H9 (cell line): ENCODE data around the gene KLHDC8A. TPM values are rescaled to one million over a fixed set of nuclear protein-coding genes. Genes with fewer than 3 reads are reported as not detected.

Source experiments
- DNase-seq: peaks from one replicate; pipeline ENCODE4 v3.0.0-alpha.2; 2017
- H2AFZ ChIP-seq: one replicate; pipeline ENCODE4 v1.6.1; 2013; ENCODE audit warnings: mild to moderate bottlenecking, low read length, control low read depth, moderate library complexity
- H2AK5ac ChIP-seq: 2 replicates; pipeline ENCODE4 v1.6.1; 2013; ENCODE audit warnings: low read length, control low read depth, mixed read lengths; ENCODE audit not compliant: insufficient read length
- H2BK120ac ChIP-seq: one replicate; pipeline ENCODE4 v1.6.1; 2013; ENCODE audit warnings: low read depth, mild to moderate bottlenecking, low read length, control low read depth, inconsistent platforms; ENCODE audit not compliant: poor library complexity, severe bottlenecking
- H2BK12ac ChIP-seq: 2 replicates; pipeline ENCODE4 v1.6.1; 2013; ENCODE audit warnings: low read length, control low read depth, mixed read lengths, low read depth; ENCODE audit not compliant: insufficient read length
- H2BK15ac ChIP-seq: 2 replicates; pipeline ENCODE4 v1.6.1; 2013; ENCODE audit warnings: low read depth, low read length, control low read depth
- H2BK20ac ChIP-seq: one replicate; pipeline ENCODE4 v1.6.1; 2013; ENCODE audit warnings: low read depth, mild to moderate bottlenecking, low read length, control low read depth, inconsistent platforms; ENCODE audit not compliant: poor library complexity, severe bottlenecking
- H2BK5ac ChIP-seq: 2 replicates; pipeline ENCODE4 v1.6.1; 2013; ENCODE audit warnings: low read length, control low read depth, mixed read lengths; ENCODE audit not compliant: insufficient read length
- H3K14ac ChIP-seq: 2 replicates; pipeline ENCODE4 v1.6.1; 2013; ENCODE audit warnings: low read length, control low read depth; ENCODE audit not compliant: insufficient read depth
- H3K18ac ChIP-seq: 2 replicates; pipeline ENCODE4 v1.6.1; 2013; ENCODE audit warnings: low read depth, mild to moderate bottlenecking, mixed read lengths, low read length, control low read depth; ENCODE audit not compliant: insufficient read length
- H3K23ac ChIP-seq: 2 replicates; pipeline ENCODE4 v1.6.1; 2013; ENCODE audit warnings: low read length, control low read depth, mixed read lengths, low read depth; ENCODE audit not compliant: insufficient read length
- H3K23me2 ChIP-seq: 2 replicates; pipeline ENCODE4 v1.6.1; 2013; ENCODE audit warnings: low read depth, mild to moderate bottlenecking, mixed read lengths, low read length, control low read depth; ENCODE audit not compliant: insufficient read length, poor library complexity, severe bottlenecking
- H3K27ac ChIP-seq: 2 replicates; pipeline ENCODE4 v1.5.1; 2013; ENCODE audit warnings: low read length, control low read depth, mixed read lengths, low read depth; ENCODE audit not compliant: insufficient read length
- H3K27me3 ChIP-seq: 2 replicates; pipeline ENCODE4 v1.6.1; 2013; ENCODE audit warnings: low read length, control low read depth, inconsistent platforms; ENCODE audit not compliant: insufficient read depth
- H3K4ac ChIP-seq: 2 replicates; pipeline ENCODE4 v1.6.1; 2013; ENCODE audit warnings: low read depth, mild to moderate bottlenecking, control low read depth, inconsistent platforms, low read length, moderate library complexity
- H3K4me1 ChIP-seq: 2 replicates; pipeline ENCODE4 v1.6.1; 2013; ENCODE audit warnings: low read length, control low read depth, inconsistent platforms; ENCODE audit not compliant: insufficient read depth
- H3K4me2 ChIP-seq: 2 replicates; pipeline ENCODE4 v1.6.1; 2013; ENCODE audit warnings: low read length, control low read depth, mixed read lengths; ENCODE audit not compliant: insufficient read length, insufficient read depth
- H3K56ac ChIP-seq: 2 replicates; pipeline ENCODE4 v1.6.1; 2013; ENCODE audit warnings: low read depth, mild to moderate bottlenecking, mixed read lengths, low read length, control low read depth; ENCODE audit not compliant: insufficient read length
- H3K79me1 ChIP-seq: 2 replicates; pipeline ENCODE4 v1.6.1; 2013; ENCODE audit warnings: low read depth, mild to moderate bottlenecking, moderate library complexity, low read length, control low read depth, inconsistent platforms; ENCODE audit not compliant: insufficient read depth, poor library complexity, severe bottlenecking
- H3K79me2 ChIP-seq: 2 replicates; pipeline ENCODE4 v1.6.1; 2013; ENCODE audit warnings: low read length, control low read depth, inconsistent platforms; ENCODE audit not compliant: insufficient read depth
- H3K9ac ChIP-seq: 2 replicates; pipeline ENCODE4 v1.6.1; 2013; ENCODE audit warnings: low read length, control low read depth, mixed read lengths; ENCODE audit not compliant: insufficient read length; ENCODE audit errors: extremely low read depth
- H3K9me3 ChIP-seq: one replicate; pipeline ENCODE4 v1.6.1; 2013; ENCODE audit warnings: low read depth, low read length, inconsistent platforms; ENCODE audit not compliant: control insufficient read depth
- H3T11ph ChIP-seq: one replicate; pipeline ENCODE4 v1.6.1; 2013; ENCODE audit warnings: mild to moderate bottlenecking, low read length, control low read depth, inconsistent platforms
- H4K20me1 ChIP-seq: one replicate; pipeline ENCODE4 v1.6.1; 2013; ENCODE audit not compliant: control insufficient read depth, insufficient read length, insufficient read depth
- H4K5ac ChIP-seq: 2 replicates; pipeline ENCODE4 v1.6.1; 2013; ENCODE audit warnings: low read depth, mild to moderate bottlenecking, mixed read lengths, low read length, control low read depth; ENCODE audit not compliant: insufficient read length
- H4K8ac ChIP-seq: replicated peaks from 2 replicates; pipeline ENCODE4 v1.6.1; 2013; ENCODE audit warnings: low read length, control low read depth, mixed read lengths, low read depth; ENCODE audit not compliant: insufficient read length
- H4K91ac ChIP-seq: 2 replicates; pipeline ENCODE4 v1.6.1; 2013; ENCODE audit warnings: low read depth, mild to moderate bottlenecking, moderate library complexity, mixed read lengths, low read length, control low read depth; ENCODE audit not compliant: insufficient read length
- H3K27ac Mint-ChIP-seq, 3 experiments: 2 replicates in 2 of 3; 3 replicates in 1 of 3; pipeline ENCODE4 v1.8.0; 2020 to 2021; ENCODE audit warnings: mixed read lengths in 3 of 3, mild to moderate bottlenecking in 1 of 3, moderate library complexity in 1 of 3
- H3K27me3 Mint-ChIP-seq: 2 replicates; pipeline ENCODE4 v1.8.0; 2021; ENCODE audit warnings: low read depth, mild to moderate bottlenecking, moderate library complexity, mixed read lengths
- H3K36me3 Mint-ChIP-seq, 3 experiments: 2 replicates in 2 of 3; 3 replicates in 1 of 3; pipeline ENCODE4 v1.8.0; 2020 to 2021; ENCODE audit warnings: low read depth in 3 of 3, mixed read lengths in 3 of 3; ENCODE audit not compliant: insufficient read depth in 1 of 3
- H3K4me1 Mint-ChIP-seq, 2 experiments: 2 replicates each; pipeline ENCODE4 v1.8.0; 2020; ENCODE audit warnings: mixed read lengths in 2 of 2
- H3K4me3 Mint-ChIP-seq, 2 experiments: 2 replicates in 1 of 2; 3 replicates in 1 of 2; pipeline ENCODE4 v1.8.0; 2020 to 2021; ENCODE audit warnings: mild to moderate bottlenecking in 2 of 2, mixed read lengths in 2 of 2, moderate library complexity in 1 of 2
- H3K9me3 Mint-ChIP-seq, 2 experiments: 2 replicates in 1 of 2; 3 replicates in 1 of 2; pipeline ENCODE4 v1.8.0; 2020; ENCODE audit warnings: mild to moderate bottlenecking in 2 of 2, mixed read lengths in 2 of 2, moderate library complexity in 1 of 2
- CTCF ChIP-seq: fragments of 200-600 bp; sonication (generic); conservative IDR thresholded peaks from 3 replicates; pipeline ENCODE4 v1.8.0; 2021; ENCODE audit warnings: antibody characterized with exemption, mild to moderate bottlenecking
- WGBS: extraction: QIAGEN DNeasy Blood & Tissue Kit; methylation state at CpG from one replicate; pipeline ENCODE4 v1.1.7; 2013; ENCODE audit warnings: missing lambda C conversion rate, low lambda C conversion rate, mixed read lengths; ENCODE audit not compliant: insufficient read length; ENCODE audit errors: extremely low coverage; 5-methylcytosine and 5-hydroxymethylcytosine counted together
- total RNA-seq: library from RNA; stranded (reverse); gene quantifications from 2 replicates; pipeline ENCODE4 v1.2.1, GENCODE V29; 2021

KLHDC8A gene
- total RNA-seq, 1 experiment from 2014 or later: 0.96 TPM

- Histone ChIP-seq H3K23ac (no peak overlapping the region), H3K9ac (no peak overlapping the region), H3T11ph (no peak overlapping the region), H2BK5ac (no peak overlapping the region), H4K20me1 (no peaks in the 10 kb centered on the region), H3K4me2 (peak overlapping the region; percentile 4), H2BK20ac (no peak overlapping the region), H3K9me3 (no peaks in the 10 kb centered on the region), H4K8ac (no peak overlapping the region), H3K4me1 (peaks cover 38% of the 10 kb centered on the region), H3K79me1 (no peaks in the 10 kb centered on the region), H2BK12ac (no peak overlapping the region), H3K14ac (no peak overlapping the region), H2BK120ac (no peak overlapping the region), H4K5ac (no peak overlapping the region), H4K91ac (no peak overlapping the region), H3K27ac (no peak overlapping the region), H2BK15ac (no peak overlapping the region), H3K79me2 (peaks cover 34% of the 10 kb centered on the region; the same call in 1 of the 2 replicates), H2AK5ac (no peak overlapping the region), H3K4ac (no peak overlapping the region), H3K23me2 (peaks cover 14% of the 10 kb centered on the region), H3K18ac (no peak overlapping the region), H3K56ac (no peak overlapping the region), H3K27me3 (no peaks in the 10 kb centered on the region), H2AFZ (no peak overlapping the region)
- peaks cover 73 to 76% of the 10 kb centered on the region in 2 experiments for H3K4me1 Mint-ChIP-seq
- no CpG with 5 or more reads among the region's 6 CpGs for WGBS
- no peak for DNase-seq
- H3K27me3 Mint-ChIP-seq: peaks cover 8% of the 10 kb centered on the region; the same call in 1 of the 2 replicates
- H3K4me3 Mint-ChIP-seq: peak overlapping the region; percentile 31 to 93
- H3K27ac Mint-ChIP-seq: peak overlapping the region in 2 of 3 experiments; percentile 42 to 81; a peak in 2 of 7 replicates
- peaks cover 5 to 31% (median 21%) of the 10 kb centered on the region in 3 experiments for H3K36me3 Mint-ChIP-seq
- no peak for TF ChIP-seq CTCF
- peaks cover 0 to 6% of the 10 kb centered on the region in 2 experiments; a peak in 2 of 5 replicates for H3K9me3 Mint-ChIP-seq
These were observed 38.3 kb downstream of the KLHDC8A start for GRCh38 chr1:205318231-205318991.
